Measurements from ENCODE around the gene IL10.

- TF ChIP-seq CTCF (IDR thresholded peaks at IDR 0.05), result no peak
- TF ChIP-seq EZH2phosphoT487 (IDR thresholded peaks at IDR 0.05), result no peak
- TF ChIP-seq EZH2 (IDR thresholded peaks at IDR 0.05), result no peak
Measured at GRCh38 chr1:206772243-206772937, at the start of gene IL10.

Data from neural progenitor cell (in vitro differentiated cells).